Left lung (tissue), 10 donors: ENCODE data around the gene GTF2F1. TPM values are rescaled to one million over a fixed set of nuclear protein-coding genes. Genes with fewer than 3 reads are reported as not detected.

ENCODE experiments used
- ATAC-seq: fragments of 200-7000 bp; cut with Tn5 transposase; one replicate; pipeline ENCODE4 v1.9.1; 2020; ENCODE audit warnings: moderate library complexity
- DNase-seq, 4 donors: peaks; one replicate each; pipeline ENCODE4 v3.0.0-alpha.2; 2013 to 2020
- H3K27ac ChIP-seq, 2 donors: fragments of 200-600 bp; sonication (generic) in 1 of 2; one replicate each; pipeline versions ENCODE4 v1.5.0 to v1.8.0; 2020 to 2021
- H3K27me3 ChIP-seq, 2 donors: fragments of 200-600 bp; sonication (generic) in 1 of 2; one replicate each; pipeline versions ENCODE4 v1.5.0 to v1.8.0; 2020 to 2021
- H3K36me3 ChIP-seq, 2 donors: fragments of 200-600 bp; sonication (generic) in 1 of 2; one replicate each; pipeline versions ENCODE4 v1.5.0 to v1.8.0; 2020 to 2021
- H3K4me1 ChIP-seq, 2 donors: fragments of 200-600 bp; one replicate each; pipeline ENCODE4 v1.8.0; 2021
- H3K4me3 ChIP-seq, 2 donors: fragments of 200-600 bp; sonication (generic) in 1 of 2; one replicate each; pipeline versions ENCODE4 v1.5.0 to v1.8.0; 2020 to 2021; ENCODE audit warnings: mild to moderate bottlenecking in 1 of 2
- H3K9me3 ChIP-seq, 2 donors: fragments of 200-600 bp; sonication (generic) in 1 of 2; one replicate each; pipeline versions ENCODE4 v1.5.0 to v1.8.0; 2020 to 2021
- CTCF ChIP-seq, 2 donors: fragments of 200-600 bp; sonication (generic) in 1 of 2; IDR thresholded peaks; one replicate each; pipeline versions ENCODE4 v1.5.0 to v1.8.0; 2021; ENCODE audit warnings: antibody characterized with exemption in 2 of 2
- intact Hi-C, 2 donors: fragments of 100-400 bp; cut with DNase I; formaldehyde crosslinking; loops; one replicate each; pipeline versions ENCODE4 v1.11.2 to v1.14.2; 2022
- polyA plus RNA-seq, 6 donors: library from polyadenylated mRNA; unstranded; fragments of 120-200 nt; gene quantifications; one replicate each; pipeline ENCODE4 v1.2.1, GENCODE V29; 2013; ENCODE audit not compliant: insufficient read length in 6 of 6
- total RNA-seq, 2 donors: library from RNA; stranded (reverse); fragmentation: NEBNext Ultra II Directional; extraction: Animal tissue kit (Norgen Biotek cat#: 25700); gene quantifications; one replicate each; pipeline ENCODE4 v1.2.1, GENCODE V29; 2021
- donor health status: DM: no; HTN: yes; CAD: no.
- donor health status: DM: no; HTN: no; CAD: no.

The GTF2F1 gene
- total and polyA plus RNA-seq, 8 donors, result 39.6 to 99.1 (median 76.4) TPM

DNA sequence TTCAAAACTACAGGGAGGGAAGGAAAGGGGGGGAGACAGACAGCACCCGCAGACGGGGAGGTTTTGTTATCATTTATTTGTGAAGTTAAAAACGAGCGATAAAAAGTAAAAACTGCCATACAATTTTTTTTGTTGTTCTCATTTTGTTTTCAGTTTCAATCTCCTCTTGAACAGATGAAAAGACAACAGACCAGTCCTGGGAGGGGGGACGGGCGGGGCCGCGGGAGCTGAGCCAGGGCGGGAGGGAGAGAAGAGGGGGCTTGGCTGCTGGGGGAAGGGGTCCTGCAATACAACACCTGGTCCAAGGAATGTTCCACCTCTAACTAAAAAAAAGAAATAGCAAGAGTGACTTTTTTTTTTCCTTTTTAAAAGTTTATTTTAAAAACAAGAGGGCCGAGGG is 20.3 kb upstream of the GTF2F1 start:
- Histone ChIP-seq H3K9me3 (no peaks in the 10 kb centered on the region), H3K36me3 (peaks cover 0 to 52% of the 10 kb centered on the region in 2 donors), H3K27me3 (no peaks in the 10 kb centered on the region), H3K4me3 (no peak overlapping the region), H3K4me1 (peaks cover 0 to 12% of the 10 kb centered on the region in 2 donors), H3K27ac (no peak overlapping the region)
- TF ChIP-seq CTCF (IDR thresholded peaks at IDR 0.05), result no peak
- DNase-seq (no peak), ATAC-seq (no peak)
- intact Hi-C loops, result no loop called here

DNA sequence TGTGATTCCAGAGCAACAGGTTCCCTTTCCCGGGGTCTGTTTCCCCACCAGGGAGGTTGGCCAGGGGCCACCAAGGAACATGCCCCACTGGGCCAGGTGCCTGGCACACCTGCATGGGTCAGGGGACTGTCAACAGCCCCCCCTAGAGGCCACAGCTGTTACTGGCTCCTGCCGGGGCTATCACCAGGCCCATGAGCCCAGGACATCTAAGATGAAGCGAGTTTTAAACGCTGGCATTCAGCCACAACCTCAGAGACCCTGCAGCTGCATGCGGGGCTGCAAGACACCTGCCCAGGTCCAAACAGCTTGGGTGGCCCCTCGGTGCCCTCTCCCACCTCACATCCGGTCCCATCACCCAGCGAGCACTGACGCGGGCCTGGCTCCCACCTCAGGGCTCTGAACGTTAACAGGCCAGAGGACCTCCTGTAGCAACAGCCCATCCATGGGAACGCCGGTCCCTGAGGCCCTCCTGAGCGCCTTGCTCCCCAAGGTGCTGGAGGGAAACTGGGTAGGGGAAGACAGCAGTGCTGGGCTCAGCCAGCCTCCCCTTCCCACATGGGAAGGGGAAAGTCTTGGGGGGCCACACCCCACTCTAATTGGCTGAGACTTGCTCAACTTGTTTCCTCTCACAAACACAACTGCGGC is 19.6 kb upstream of the GTF2F1 start:
- TF ChIP-seq CTCF (IDR thresholded peaks at IDR 0.05), result peak; percentile 33 to 41
- intact Hi-C loops, result no loop called here
- Histone ChIP-seq H3K4me1 (peaks cover 0 to 12% of the 10 kb centered on the region in 2 donors), H3K9me3 (no peaks in the 10 kb centered on the region), H3K4me3 (no peak overlapping the region), H3K36me3 (peaks cover 0 to 44% of the 10 kb centered on the region in 2 donors), H3K27me3 (no peaks in the 10 kb centered on the region), H3K27ac (no peak overlapping the region)
- ATAC-seq (peak; percentile 71), DNase-seq (peak in 1 of 4 donors; percentile 70)

- no peak for TF ChIP-seq CTCF (IDR thresholded peaks at IDR 0.05)
- Histone ChIP-seq H3K36me3 (peaks cover 0 to 39% of the 10 kb centered on the region in 2 donors), H3K4me3 (no peak overlapping the region), H3K27ac (no peak overlapping the region), H3K27me3 (no peaks in the 10 kb centered on the region), H3K4me1 (peaks cover 0 to 12% of the 10 kb centered on the region in 2 donors), H3K9me3 (no peaks in the 10 kb centered on the region)
- intact Hi-C loops, result no loop called here
- DNase-seq, result no peak
- no peak for ATAC-seq
Observed at GRCh38 chr19:6412061-6412446, 19.1 kb upstream of the GTF2F1 start.

- no peaks in the 10 kb centered on the region for H3K9me3 ChIP-seq
- DNase-seq, result no peak
- TF ChIP-seq CTCF (IDR thresholded peaks at IDR 0.05), result no peak
- no peak for ATAC-seq
- intact Hi-C loops, result no loop called here
- H3K4me3 ChIP-seq, result no peak overlapping the region
- no peaks in the 10 kb centered on the region for H3K27me3 ChIP-seq
- H3K27ac ChIP-seq, result no peak overlapping the region
- H3K4me1 ChIP-seq, result peaks cover 0 to 12% of the 10 kb centered on the region in 2 donors
- peaks cover 0 to 12% of the 10 kb centered on the region in 2 donors for H3K36me3 ChIP-seq
Observed at GRCh38 chr19:6409346-6409745, 16.4 kb upstream of the GTF2F1 start.

- H3K36me3 ChIP-seq, result no peaks in the 10 kb centered on the region
- H3K27me3 ChIP-seq, result no peaks in the 10 kb centered on the region
- no peak overlapping the region for H3K27ac ChIP-seq
- no peak for TF ChIP-seq CTCF (IDR thresholded peaks at IDR 0.05)
- DNase-seq (no peak), ATAC-seq (no peak)
- H3K4me3 ChIP-seq, result no peak overlapping the region
- intact Hi-C loops, result no loop called here
- no peaks in the 10 kb centered on the region for H3K4me1 ChIP-seq
- H3K9me3 ChIP-seq, result no peaks in the 10 kb centered on the region
Observed at GRCh38 chr19:6406401-6406800, 13.4 kb upstream of the GTF2F1 start.
